Loucy (cell line): Measurements from ENCODE around the gene USP34.

Experiments
- EZH2phosphoT487 ChIP-seq: fragments of 200-600 bp; IDR thresholded peaks from 2 replicates; pipeline ENCODE4 v1.6.1; 2018; ENCODE audit warnings: antibody characterized with exemption, mild to moderate bottlenecking, moderate library complexity, borderline replicate concordance
- TF ChIP-seq, protein P1 (sequence below): fragments of 200-600 bp; sonication (generic); conservative IDR thresholded peaks from 2 replicates; pipeline ENCODE4 v1.5.1; 2014; ENCODE audit warnings: mild to moderate bottlenecking, antibody characterized with exemption, low read length

DNA sequence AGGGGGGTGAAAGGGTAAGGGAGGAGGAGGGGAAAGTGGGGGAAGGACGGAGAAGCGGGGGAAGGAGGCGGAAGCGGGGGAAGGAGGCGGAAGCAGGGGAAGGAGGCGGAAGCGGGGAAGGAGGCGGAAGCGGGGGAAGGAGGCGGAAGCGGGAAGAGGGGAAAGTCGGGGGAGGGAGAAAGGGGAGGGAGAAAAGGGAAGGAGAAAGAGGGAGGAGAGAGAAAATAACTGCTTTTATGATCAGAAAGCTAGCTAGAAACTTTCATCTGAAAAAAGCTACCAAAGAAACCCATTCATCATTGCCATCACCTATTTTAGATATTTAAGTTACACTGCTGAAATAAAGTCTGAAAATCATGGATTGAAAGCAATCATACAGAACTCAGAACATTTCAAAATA, 72.5 kb downstream of the USP34 start:
- TF ChIP-seq, protein P1, sequence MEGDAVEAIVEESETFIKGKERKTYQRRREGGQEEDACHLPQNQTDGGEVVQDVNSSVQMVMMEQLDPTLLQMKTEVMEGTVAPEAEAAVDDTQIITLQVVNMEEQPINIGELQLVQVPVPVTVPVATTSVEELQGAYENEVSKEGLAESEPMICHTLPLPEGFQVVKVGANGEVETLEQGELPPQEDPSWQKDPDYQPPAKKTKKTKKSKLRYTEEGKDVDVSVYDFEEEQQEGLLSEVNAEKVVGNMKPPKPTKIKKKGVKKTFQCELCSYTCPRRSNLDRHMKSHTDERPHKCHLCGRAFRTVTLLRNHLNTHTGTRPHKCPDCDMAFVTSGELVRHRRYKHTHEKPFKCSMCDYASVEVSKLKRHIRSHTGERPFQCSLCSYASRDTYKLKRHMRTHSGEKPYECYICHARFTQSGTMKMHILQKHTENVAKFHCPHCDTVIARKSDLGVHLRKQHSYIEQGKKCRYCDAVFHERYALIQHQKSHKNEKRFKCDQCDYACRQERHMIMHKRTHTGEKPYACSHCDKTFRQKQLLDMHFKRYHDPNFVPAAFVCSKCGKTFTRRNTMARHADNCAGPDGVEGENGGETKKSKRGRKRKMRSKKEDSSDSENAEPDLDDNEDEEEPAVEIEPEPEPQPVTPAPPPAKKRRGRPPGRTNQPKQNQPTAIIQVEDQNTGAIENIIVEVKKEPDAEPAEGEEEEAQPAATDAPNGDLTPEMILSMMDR: no peak
- no peak for TF ChIP-seq EZH2phosphoT487
